Keratinocyte (primary cell): ENCODE measurements around the gene FAF1.
"Not testable (repeated sequence)": the region's sequence is repeated elsewhere in the genome, so short reads cannot be mapped to it uniquely, and the experiment has no call there.

ENCODE experiments used
- CTCF ChIP-seq, 3 experiments: IDR thresholded peaks in 1 of 3; conservative IDR thresholded peaks in 1 of 3; optimal IDR thresholded peaks in 1 of 3; 2 replicates in 2 of 3; 3 replicates in 1 of 3; pipeline versions ENCODE3 to v1.5.1; 2011; ENCODE audit warnings: low read length in 3 of 3, mild to moderate bottlenecking in 3 of 3, moderate library complexity in 2 of 3, control low read depth in 1 of 3, inconsistent platforms in 1 of 3; ENCODE audit not compliant: insufficient read depth in 2 of 3; ENCODE audit errors: extremely low read depth in 1 of 3
- EZH2 ChIP-seq: IDR thresholded peaks from one replicate; pipeline ENCODE4 v1.6.1; 2012; ENCODE audit warnings: inconsistent platforms, mild to moderate bottlenecking, low read length, moderate library complexity

- not testable (repeated sequence) for TF ChIP-seq CTCF (optimal IDR thresholded peaks at IDR 0.05 in 1 of 3, IDR thresholded peaks at IDR 0.05 in 1 of 3, conservative IDR thresholded peaks at IDR 0.05 in 1 of 3; ENCODE audit: extremely low read depth in 1 of 3, insufficient read depth in 2 of 3, low read length in 3 of 3); EZH2
These were observed 133.3 kb downstream of the FAF1 start for GRCh38 chr1:50826792-50827191.
